Pulmonary artery endothelial cell (primary cell): ENCODE data around the gene SLC22A8. TPM values are rescaled to one million over a fixed set of nuclear protein-coding genes. Genes with fewer than 3 reads are reported as not detected.

Experiments used
- total RNA-seq: library from RNA; depleted of rRNA; stranded (reverse); fragments of >200 nt; gene quantifications from 2 replicates; pipeline ENCODE4 v1.2.3, GENCODE V29; 2014

SLC22A8 gene
- total RNA-seq, 1 donor from 2014 or later: not detected

Other genes with a start within 250 kb of the SLC22A8 start
- 20.3 and 29.1 TPM in 2 replicates for gene TAF6L, start 244.4 kb downstream of the SLC22A8 start, total RNA-seq
- gene TMEM179B, start 228.4 kb downstream of the SLC22A8 start, total RNA-seq: 25.2 and 30.3 TPM in 2 replicates
- gene TMEM223, start 223.8 kb downstream of the SLC22A8 start, total RNA-seq: 12.5 and 14.1 TPM in 2 replicates
- 14.8 and 38.9 TPM in 2 replicates for gene NXF1, start 210.4 kb downstream of the SLC22A8 start, total RNA-seq
- 35.9 and 39.6 TPM in 2 replicates for gene STX5, start 183.8 kb downstream of the SLC22A8 start, total RNA-seq
- 0.26 TPM in 1 of 2 replicates, not detected in the other for gene TEX54, start 183.0 kb downstream of the SLC22A8 start, total RNA-seq
- 71.1 and 71.2 TPM in 2 replicates for gene WDR74, start 176.3 kb downstream of the SLC22A8 start, total RNA-seq
- 140 and 175 TPM in 2 replicates for gene SLC3A2, start 134.9 kb downstream of the SLC22A8 start, total RNA-seq
- not detected in 2 replicates for gene CHRM1, start 94.5 kb downstream of the SLC22A8 start, total RNA-seq
- gene SLC22A6, start 30.9 kb downstream of the SLC22A8 start, total RNA-seq: not detected in 2 replicates
- not detected in 2 replicates for gene SLC22A24, start 128.4 kb upstream of the SLC22A8 start, total RNA-seq
- not detected in 2 replicates for gene SLC22A25, start 227.8 kb upstream of the SLC22A8 start, total RNA-seq